Colon (tissue), 2 donors: Measurements from ENCODE around the gene CAPN5.
"Not testable (repeated sequence)": the region's sequence is repeated elsewhere in the genome, so short reads cannot be mapped to it uniquely, and the experiment has no call there.

Experiments
- FAIRE-seq: peaks from 2 replicates; lab custom pipeline; 2012; peaks lifted over from hg19 to GRCh38; lab: Jason Lieb, UNC
- donor health status: control.
- donor health status: control.

CAPN5 gene

DNA sequence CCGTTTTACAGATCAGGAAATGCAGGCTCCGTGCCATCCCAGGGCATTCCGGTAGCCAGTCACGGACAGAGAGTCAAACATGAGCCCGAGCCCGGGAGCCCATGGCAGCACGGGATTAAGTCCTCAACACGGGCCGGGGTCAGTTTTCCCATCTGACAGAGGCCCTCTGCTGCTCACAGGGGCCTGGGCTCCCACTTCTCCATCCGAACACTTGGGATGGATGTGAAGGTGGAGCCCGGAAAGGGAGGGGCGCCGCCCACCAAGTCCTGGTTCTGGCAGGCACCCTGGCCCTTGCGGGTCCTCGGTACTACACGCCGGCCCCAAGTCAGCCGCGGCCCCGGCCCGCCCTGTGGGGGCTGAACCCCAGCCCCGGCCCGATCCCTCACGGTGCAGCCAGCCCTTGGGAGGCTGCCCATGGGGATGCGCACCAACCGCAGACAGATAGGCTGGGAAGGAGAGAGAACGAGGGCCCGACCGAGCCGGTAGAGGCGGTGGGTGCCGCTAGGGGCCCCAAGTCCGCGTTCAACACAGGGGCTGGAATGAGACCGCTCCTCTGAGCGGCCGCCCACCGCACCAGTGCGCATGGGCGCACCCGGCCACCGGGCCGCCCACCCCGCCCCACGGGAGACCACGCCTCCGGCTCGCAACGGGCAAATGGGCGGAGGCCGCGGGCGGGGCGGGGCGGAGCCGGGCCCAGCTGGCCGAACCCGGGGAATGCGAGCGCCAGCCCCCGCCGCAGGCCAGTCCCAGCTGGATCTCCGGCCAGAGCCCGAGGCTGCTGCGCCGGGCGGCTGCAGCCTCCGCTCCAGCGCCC is at the start of gene CAPN5:
TSS of gene CAPN5 (plus strand) at position 743 of the 814 bp plus-strand sequence. CDS start 17,916 bp downstream, outside the sequence.
- FAIRE-seq = no peak

DNA sequence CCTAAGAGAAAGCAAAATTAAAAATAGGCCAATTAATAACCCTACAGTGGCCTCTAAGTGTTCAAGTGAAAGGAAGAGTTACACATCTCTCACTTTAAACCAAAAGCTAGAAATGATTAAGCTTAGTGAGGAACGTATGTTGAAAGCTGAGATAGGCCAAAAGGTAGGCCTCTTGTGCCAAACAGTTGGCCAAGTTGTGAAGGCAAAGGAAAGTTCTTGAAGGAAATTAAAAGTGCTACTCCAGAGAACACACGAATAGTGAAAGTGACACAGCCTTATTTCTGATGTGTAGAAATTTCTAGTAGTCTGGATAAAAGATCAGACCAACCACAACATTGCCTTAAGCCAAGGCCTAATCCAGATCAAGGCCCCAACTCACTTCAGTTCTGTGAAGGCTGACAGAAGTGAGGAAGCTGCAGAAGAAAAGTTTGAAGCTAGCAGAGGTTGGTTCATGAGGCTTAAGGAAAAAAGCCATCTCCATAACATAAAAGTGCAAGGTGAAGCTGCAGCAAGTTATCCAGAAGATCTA is 48.3 kb upstream of the CAPN5 start:
- not testable (repeated sequence) for FAIRE-seq

- no peak for FAIRE-seq
These were observed 46.7 kb upstream of the CAPN5 start for GRCh38 chr11:77019976-77020595.

GRCh38 chr11:77020734-77021133 is 46.0 kb upstream of the CAPN5 start:
- no peak for FAIRE-seq

DNA sequence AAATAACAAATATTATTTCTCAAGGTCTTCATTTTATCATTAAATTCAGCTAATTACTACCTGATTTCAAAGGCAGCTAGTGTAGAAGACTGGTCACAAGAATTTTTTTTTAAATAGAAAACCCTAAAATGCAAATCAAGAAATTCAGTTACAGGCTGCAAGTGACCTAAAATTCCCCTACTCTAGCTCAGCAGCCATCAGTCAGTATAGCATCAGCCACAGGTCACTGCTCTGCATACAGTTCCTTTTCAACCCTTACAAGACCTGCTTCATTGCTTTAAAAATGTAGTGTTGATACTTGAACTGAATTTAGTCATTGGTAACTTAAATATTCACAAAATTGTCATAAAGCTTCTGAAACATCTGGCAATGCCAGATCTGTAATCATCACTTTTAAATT is 42.0 kb upstream of the CAPN5 start:
- FAIRE-seq = no peak

DNA sequence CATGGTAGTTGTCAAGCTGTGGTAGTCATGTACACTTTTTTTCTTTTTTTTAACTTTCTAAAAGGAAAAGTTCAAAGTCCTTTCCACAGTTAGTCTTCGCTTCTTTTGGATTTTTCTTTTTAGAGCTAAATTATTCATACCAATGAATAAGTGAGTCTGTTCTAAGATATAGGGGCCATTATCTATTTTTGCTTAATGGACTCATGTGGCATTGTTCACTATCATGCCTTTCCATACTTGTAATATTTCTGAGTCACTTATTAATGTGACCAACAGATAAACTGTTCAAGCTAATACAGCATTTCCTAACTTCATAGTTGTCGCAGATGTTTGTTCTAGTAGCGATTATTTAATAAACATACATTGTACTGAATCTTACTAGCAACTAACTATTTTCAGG is 40.5 kb upstream of the CAPN5 start:
- FAIRE-seq = no peak

DNA sequence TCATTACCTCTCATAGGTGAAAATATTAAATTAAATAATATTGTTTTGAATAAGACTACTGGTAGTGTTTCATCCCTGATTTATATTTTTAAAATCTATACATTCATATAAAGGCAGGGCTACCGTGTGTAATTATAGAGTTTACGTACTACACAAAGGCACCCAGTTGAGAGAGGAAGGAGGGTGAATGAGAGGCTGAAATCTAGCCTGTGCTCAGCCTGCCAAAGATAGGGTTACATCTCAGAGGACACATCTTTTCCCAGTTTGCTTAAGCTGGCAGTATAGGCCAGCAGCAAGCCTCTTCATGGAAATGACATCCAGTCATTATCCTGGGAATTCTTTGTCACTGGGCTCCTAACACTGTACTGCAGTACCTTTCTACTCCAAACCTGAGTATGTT is 40.0 kb upstream of the CAPN5 start:
- no peak for FAIRE-seq

GRCh38 chr11:77027275-77027674 is 39.5 kb upstream of the CAPN5 start:
- no peak for FAIRE-seq

GRCh38 chr11:77029829-77030228 is 36.9 kb upstream of the CAPN5 start:
- FAIRE-seq = no peak

- FAIRE-seq = no peak
These were observed 35.8 kb upstream of the CAPN5 start for GRCh38 chr11:77030834-77031414.

DNA sequence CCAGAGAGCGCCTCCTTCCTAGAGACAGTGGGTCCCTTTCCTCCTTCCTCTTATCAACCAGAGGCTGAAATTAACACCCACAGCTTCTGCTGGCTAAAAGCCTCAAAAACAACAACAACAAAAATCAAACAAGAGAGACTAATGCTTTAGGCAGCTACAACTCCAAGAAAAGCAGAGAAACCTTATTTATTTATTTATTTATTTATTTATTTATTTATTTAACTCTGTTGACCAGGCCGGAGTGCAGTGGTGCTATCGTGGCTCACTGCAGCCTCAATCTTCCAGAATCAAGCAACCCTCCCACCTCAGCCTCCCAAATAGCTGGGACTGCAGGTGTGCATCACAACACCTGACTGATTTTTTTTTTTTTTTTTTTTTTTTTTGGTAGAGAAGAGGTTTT is 35.2 kb upstream of the CAPN5 start:
- FAIRE-seq = no peak

GRCh38 chr11:77035039-77035438 is 31.7 kb upstream of the CAPN5 start:
- FAIRE-seq = no peak

GRCh38 chr11:77035580-77035979 is 31.2 kb upstream of the CAPN5 start:
- no peak for FAIRE-seq

GRCh38 chr11:77036398-77036797 is 30.4 kb upstream of the CAPN5 start:
- no peak for FAIRE-seq

DNA sequence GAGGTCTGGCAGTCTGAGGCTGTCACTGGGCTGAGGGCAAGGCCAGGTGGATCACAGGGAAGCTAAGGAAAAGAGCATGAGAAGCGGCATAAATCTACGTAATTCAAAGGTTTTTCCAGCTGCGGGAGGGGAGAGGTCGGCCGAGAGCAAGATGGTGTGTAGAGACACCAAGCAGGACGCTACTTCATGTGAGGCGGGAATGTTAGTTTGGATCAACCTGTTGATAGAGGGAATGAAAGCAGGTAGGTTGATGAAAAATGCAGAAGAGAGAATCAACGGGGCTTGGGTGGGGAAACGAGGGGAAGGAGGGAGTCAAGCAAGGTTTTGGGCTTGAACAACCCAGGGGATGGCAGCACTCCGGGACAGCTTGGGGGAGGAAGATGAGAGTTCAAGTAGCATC is 29.7 kb upstream of the CAPN5 start:
- no peak for FAIRE-seq

DNA sequence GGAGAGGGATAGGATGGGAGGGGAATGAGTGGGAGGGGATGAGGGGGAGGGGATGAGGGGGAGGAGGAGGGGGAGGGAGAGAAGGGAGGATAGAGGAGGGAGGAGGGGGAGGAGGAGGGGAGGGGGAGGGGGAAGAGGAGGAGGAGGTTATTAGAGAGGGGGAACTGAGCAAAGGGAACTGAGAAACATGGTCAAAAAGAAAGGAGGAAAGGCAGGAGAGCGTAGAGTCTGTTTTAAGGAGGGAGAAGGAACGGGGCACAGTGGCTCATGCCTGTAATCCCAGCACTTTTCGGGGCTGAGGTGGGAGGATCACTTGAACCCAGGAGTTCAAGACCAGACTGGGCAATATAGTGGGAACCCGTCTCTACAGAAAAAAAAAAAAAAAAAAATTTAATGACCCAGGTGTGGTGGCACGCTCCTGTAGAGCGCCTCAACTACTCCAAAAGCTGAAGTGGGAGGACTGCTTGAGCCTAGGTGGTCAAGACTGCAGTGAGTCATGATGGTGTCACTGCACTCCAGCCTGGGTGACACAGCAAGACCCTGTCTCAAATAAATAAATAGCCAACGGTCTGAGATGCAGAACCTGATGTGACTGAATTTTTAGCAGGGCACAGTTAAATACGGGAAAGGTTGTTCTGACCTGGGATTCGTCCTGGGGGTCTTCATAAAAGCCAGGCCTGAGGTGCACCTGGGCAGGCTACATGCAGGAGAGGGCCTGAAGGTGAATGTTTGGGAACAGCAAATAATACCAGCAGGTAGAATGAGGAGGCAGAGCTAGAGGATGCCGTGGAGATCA is 28.5 kb upstream of the CAPN5 start:
- no peak for FAIRE-seq

DNA sequence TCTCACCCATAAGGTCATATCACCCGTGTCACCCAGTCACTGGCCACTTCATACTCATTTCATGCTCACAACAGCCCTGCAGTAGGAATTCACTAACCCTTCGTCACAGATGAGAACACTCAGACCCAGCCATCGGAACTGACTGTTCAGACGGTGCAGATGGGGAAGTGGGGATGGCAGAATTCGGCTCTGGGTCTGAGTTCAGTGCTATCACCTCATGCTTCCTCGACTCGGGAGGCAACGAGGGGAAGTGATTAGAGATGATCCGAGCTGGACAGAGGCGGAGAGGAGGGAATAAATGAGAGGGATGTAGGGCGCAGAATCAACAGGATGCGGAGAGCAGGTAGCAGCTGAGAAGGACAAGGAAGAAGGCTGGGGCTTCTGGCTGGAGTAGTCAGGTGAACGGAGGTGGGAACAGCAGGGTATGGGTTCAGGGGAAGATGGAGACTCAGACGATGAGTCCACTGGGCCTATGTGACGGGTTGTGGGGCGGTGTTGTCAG is 27.9 kb upstream of the CAPN5 start:
- FAIRE-seq = no peak

GRCh38 chr11:77039491-77040400 is 27.0 kb upstream of the CAPN5 start:
- no peak for FAIRE-seq

DNA sequence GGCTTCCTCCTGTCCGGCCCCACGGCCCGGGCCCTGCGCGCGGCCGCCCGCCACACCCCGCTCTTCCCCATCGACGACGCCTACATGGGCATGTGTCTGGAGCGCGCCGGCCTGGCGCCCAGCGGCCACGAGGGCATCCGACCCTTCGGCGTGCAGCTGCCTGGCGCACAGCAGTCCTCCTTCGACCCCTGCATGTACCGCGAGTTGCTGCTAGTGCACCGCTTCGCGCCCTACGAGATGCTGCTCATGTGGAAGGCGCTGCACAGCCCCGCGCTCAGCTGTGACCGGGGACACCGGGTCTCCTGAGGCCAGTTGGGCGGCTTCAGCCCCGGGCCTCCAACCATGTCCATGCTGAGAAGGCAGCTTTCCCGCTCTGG is 26.4 kb upstream of the CAPN5 start:
- FAIRE-seq = no peak

DNA sequence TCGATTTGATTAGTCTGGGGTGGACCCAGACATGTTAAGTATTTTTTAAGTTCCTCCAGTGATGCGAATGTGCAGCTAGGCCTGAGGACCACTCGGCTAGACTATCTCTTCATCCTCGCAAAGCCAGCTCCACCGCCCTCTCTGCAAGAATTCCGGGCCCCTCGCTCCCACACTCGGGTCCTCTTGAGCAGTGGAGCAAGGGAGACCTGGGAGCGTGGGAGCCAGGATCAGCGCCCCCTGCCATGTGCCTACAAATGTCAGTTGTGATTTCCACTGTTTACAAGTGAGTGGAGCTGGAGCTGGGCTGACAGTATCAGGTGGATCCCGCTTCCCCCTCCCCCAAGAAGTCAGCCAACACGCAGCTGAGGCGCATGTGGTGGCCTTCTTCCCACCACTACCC is 25.9 kb upstream of the CAPN5 start:
- no peak for FAIRE-seq

DNA sequence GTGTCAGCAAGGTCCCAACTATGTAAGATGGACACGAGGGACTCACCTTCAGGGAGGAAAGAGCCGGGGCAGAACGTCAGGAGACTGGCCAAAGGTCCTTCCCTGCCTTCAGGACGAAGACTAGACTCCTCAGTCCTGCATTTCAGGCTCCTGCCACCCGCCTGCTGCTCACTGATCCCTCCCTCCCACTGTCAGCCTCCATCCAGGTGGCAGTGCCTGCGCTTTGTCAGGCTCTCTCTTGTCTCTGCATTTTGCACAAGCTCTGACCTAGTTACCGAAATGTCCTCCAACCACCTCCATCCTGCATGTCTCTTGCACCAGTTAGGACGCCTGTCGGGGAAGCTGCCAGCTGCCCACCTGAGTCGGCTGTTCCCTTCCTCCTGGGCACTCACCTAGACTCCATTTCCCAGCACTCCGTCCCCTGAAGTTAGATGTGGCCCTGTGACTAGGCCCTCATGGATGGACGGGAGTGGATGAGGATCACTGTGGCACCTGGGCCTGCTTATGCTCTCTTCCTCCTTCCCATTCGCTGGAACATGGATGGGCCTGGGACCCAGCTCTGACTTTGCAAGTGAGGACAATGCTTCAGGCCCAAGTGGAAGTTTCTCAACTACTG is 24.6 kb upstream of the CAPN5 start:
- no peak for FAIRE-seq
